HepG2 (cell line): ENCODE data around the gene POLA1. TPM values are rescaled to one million over a fixed set of nuclear protein-coding genes. Genes with fewer than 3 reads are reported as not detected.
A peak's percentile ranks its signal among the peaks of the same experiment; 100 is the strongest.

ENCODE experiments used
- CREB1 ChIP-seq, 2 experiments: fragments of 450-650 bp in 1 of 2; IDR thresholded peaks; 2 replicates each; pipeline ENCODE4 v1.6.1; 2016 to 2017; ENCODE audit warnings: control low read depth in 1 of 2, mild to moderate bottlenecking in 1 of 2, missing compliant biosample characterization in 1 of 2, missing genetic modification characterization in 1 of 2
- NRL ChIP-seq: sonication (generic); formaldehyde crosslinking; IDR thresholded peaks from 2 replicates; pipeline ENCODE4 v1.5.0; 2020; ENCODE audit warnings: missing genetic modification reagents, mild to moderate bottlenecking, moderate library complexity, borderline replicate concordance
- polyA plus RNA-seq, 8 experiments: library from polyadenylated mRNA; depleted of rRNA in 3 of 8; stranded (reverse) in 7 of 8; unstranded in 1 of 8; fragments of >200 nt; fragmentation: Illumina TruSeq in 4 of 8; extraction: Trizol in 4 of 8; gene quantifications; 2 replicates each; pipeline versions ENCODE4 v1.2.1 to v1.2.3, GENCODE V29; 2011 to 2016; ENCODE audit warnings: low read depth in 4 of 8, missing spikeins in 1 of 8, mixed read lengths in 1 of 8; ENCODE audit not compliant: insufficient read depth in 1 of 8
- total RNA-seq, 5 experiments: library from RNA; depleted of rRNA; stranded (reverse); fragments of >200 nt; fragmentation: Illumina TruSeq; extraction: Trizol; gene quantifications; 2 replicates each; pipeline ENCODE4 v1.2.3, GENCODE V29; 2016; ENCODE audit warnings: low read depth in 1 of 5
- TF ChIP-seq, protein P1 (sequence below), 2 experiments: fragments of 450-650 bp in 1 of 2; sonication (generic) in 1 of 2; formaldehyde crosslinking in 1 of 2; IDR thresholded peaks; 2 replicates each; pipeline versions ENCODE4 v1.6.1 to v1.8.0; 2016 to 2022; ENCODE audit warnings: antibody characterized with exemption in 1 of 2, mild to moderate bottlenecking in 1 of 2, missing genetic modification reagents in 1 of 2

The POLA1 gene
- total and polyA plus RNA-seq, 2 of the 13 experiments (the other 11 are each of a cell fraction or from before 2014, with no cell fraction given), result 3.3 to 26.5 TPM

- TF ChIP-seq, protein P1, sequence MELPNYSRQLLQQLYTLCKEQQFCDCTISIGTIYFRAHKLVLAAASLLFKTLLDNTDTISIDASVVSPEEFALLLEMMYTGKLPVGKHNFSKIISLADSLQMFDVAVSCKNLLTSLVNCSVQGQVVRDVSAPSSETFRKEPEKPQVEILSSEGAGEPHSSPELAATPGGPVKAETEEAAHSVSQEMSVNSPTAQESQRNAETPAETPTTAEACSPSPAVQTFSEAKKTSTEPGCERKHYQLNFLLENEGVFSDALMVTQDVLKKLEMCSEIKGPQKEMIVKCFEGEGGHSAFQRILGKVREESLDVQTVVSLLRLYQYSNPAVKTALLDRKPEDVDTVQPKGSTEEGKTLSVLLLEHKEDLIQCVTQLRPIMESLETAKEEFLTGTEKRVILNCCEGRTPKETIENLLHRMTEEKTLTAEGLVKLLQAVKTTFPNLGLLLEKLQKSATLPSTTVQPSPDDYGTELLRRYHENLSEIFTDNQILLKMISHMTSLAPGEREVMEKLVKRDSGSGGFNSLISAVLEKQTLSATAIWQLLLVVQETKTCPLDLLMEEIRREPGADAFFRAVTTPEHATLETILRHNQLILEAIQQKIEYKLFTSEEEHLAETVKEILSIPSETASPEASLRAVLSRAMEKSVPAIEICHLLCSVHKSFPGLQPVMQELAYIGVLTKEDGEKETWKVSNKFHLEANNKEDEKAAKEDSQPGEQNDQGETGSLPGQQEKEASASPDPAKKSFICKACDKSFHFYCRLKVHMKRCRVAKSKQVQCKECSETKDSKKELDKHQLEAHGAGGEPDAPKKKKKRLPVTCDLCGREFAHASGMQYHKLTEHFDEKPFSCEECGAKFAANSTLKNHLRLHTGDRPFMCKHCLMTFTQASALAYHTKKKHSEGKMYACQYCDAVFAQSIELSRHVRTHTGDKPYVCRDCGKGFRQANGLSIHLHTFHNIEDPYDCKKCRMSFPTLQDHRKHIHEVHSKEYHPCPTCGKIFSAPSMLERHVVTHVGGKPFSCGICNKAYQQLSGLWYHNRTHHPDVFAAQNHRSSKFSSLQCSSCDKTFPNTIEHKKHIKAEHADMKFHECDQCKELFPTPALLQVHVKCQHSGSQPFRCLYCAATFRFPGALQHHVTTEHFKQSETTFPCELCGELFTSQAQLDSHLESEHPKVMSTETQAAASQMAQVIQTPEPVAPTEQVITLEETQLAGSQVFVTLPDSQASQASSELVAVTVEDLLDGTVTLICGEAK (IDR thresholded peaks at IDR 0.05), result no peak
- TF ChIP-seq, protein P1 (CRISPR knock-in tag; IDR thresholded peaks at IDR 0.05), result no peak
- TF ChIP-seq NRL (no peak), CREB1 (IDR thresholded peaks at IDR 0.05) (no peak), CREB1 (CRISPR knock-in tag; IDR thresholded peaks at IDR 0.05) (0 out of 2 replicates have a peak, but pooled peaks have one; percentile 13)
Measured at GRCh38 chrX:24672701-24673190, 21.0 kb upstream of the POLA1 start (continued).
